Measurements from ENCODE around the gene TAS2R20. TPM values are rescaled to one million over a fixed set of nuclear protein-coding genes. Genes with fewer than 3 reads are reported as not detected.

TAS2R20 gene
- polyA plus RNA-seq, 1 donor, result 2.5 TPM

DNA sequence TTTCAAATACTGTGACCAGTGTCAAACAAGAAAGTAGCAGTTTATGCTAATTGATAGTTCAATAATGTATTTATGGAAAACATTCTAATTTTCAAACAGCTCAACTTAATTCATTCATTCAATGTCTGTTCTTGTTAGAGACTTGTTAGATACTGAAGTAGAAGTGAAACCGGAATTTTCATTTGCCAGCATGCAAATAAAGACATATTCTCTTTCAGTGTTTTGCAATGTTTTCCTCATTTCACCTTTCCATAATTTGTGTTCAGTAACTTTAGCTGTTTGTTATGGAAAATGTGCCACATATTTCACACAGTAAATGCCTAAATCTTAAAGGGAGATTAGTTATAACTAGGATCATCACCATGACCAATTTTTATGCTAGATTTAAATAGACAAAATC, 32.6 kb downstream of the TAS2R20 start:
- no peaks in the 10 kb centered on the region for H3K36me3 ChIP-seq (ENCODE audit: control insufficient read depth, insufficient read depth, low read length)
- H3K9me3 ChIP-seq (ENCODE audit: control insufficient read depth, low read depth, low read length), result peaks cover 2% of the 10 kb centered on the region
- H3K27me3 ChIP-seq (ENCODE audit: control insufficient read depth, insufficient read depth, low read length), result no peaks in the 10 kb centered on the region
- no peak overlapping the region for H3K27ac ChIP-seq (ENCODE audit: low read length)
- DNase-seq, result no peak
- no peak overlapping the region for H3K4me3 ChIP-seq (ENCODE audit: low read length)
- no peaks in the 10 kb centered on the region for H3K4me1 ChIP-seq (ENCODE audit: control insufficient read depth, insufficient read depth, low read length)
- 100% methylated on average over 1 of the region's 1 CpG for WGBS (ENCODE audit: insufficient coverage, low lambda C conversion rate)

DNA sequence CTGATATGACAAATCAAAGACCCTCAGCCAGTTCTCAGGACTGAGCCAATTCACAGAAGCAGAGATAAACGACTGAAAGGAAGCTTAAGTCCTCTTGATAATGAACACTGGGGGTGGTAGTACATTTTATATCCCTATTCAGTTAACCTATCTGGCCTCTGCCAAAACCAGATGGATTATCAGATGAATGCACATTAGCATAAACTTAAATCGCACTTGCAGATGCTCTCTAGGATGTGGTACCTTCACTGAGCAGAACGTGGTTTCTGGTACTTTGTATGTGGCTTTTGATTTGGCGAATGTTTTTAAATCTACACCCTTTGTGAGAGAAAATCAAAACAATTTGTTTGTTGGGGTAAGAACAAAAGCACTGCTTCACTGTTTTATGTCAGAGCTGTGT, 37.9 kb downstream of the TAS2R20 start:
- Histone ChIP-seq H3K27ac (ENCODE audit: low read length) (no peak overlapping the region), H3K27me3 (ENCODE audit: control insufficient read depth, insufficient read depth, low read length) (no peaks in the 10 kb centered on the region), H3K36me3 (ENCODE audit: control insufficient read depth, insufficient read depth, low read length) (no peaks in the 10 kb centered on the region), H3K4me1 (ENCODE audit: control insufficient read depth, insufficient read depth, low read length) (no peaks in the 10 kb centered on the region), H3K9me3 (ENCODE audit: control insufficient read depth, low read depth, low read length) (peaks cover 2% of the 10 kb centered on the region), H3K4me3 (ENCODE audit: low read length) (no peak overlapping the region)
- WGBS (ENCODE audit: insufficient coverage, low lambda C conversion rate), result no CpG with 5 or more reads among the region's 4 CpGs
- DNase-seq, result no peak

DNA sequence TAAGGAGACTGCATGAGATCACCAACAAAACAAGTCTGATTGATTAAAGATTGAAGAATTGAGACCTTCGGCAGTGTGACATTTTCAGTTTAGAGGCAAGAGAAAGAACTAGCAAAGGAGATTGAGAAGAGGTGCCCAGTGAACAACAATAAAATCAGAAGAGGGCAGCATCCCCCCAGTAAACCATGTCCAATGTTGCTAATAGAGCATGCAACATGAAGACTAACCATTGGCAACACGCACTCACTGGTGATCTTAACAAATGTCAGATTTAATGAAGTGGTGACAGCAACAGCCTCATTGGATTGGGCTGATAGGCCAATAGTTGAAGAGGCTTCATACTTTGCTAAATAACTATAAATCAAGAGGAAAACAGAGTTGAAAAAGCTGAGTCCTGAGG, 38.3 kb downstream of the TAS2R20 start:
- H3K9me3 ChIP-seq (ENCODE audit: control insufficient read depth, low read depth, low read length), result peaks cover 7% of the 10 kb centered on the region
- H3K4me1 ChIP-seq (ENCODE audit: control insufficient read depth, insufficient read depth, low read length), result no peaks in the 10 kb centered on the region
- no peak for DNase-seq
- 100% methylated on average over 1 of the region's 2 CpGs for WGBS (ENCODE audit: insufficient coverage, low lambda C conversion rate)
- H3K27me3 ChIP-seq (ENCODE audit: control insufficient read depth, insufficient read depth, low read length), result no peaks in the 10 kb centered on the region
- H3K27ac ChIP-seq (ENCODE audit: low read length), result no peak overlapping the region
- no peaks in the 10 kb centered on the region for H3K36me3 ChIP-seq (ENCODE audit: control insufficient read depth, insufficient read depth, low read length)
- no peak overlapping the region for H3K4me3 ChIP-seq (ENCODE audit: low read length)

DNA sequence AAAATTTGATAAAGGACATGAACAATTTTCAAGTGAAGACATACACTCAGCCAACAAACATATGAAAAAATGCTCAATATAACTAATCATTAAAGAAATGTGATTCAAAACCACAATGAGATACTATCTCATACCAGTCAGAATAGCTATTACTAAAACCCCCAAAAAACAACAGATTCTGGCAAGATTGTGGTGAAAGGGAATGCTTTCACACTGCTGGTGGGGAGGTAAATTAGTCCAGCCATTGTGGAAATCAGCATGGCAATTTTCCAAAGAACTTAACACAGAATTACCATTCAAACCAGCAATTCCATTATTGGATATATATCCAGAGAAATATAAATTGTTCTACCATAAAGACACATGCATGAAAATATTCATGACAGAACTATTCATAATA, 40.4 kb downstream of the TAS2R20 start:
- Histone ChIP-seq H3K4me1 (ENCODE audit: control insufficient read depth, insufficient read depth, low read length) (no peaks in the 10 kb centered on the region), H3K36me3 (ENCODE audit: control insufficient read depth, insufficient read depth, low read length) (no peaks in the 10 kb centered on the region), H3K9me3 (ENCODE audit: control insufficient read depth, low read depth, low read length) (peaks cover 7% of the 10 kb centered on the region), H3K27me3 (ENCODE audit: control insufficient read depth, insufficient read depth, low read length) (no peaks in the 10 kb centered on the region), H3K4me3 (ENCODE audit: low read length) (no peak overlapping the region), H3K27ac (ENCODE audit: low read length) (no peak overlapping the region)
- DNase-seq, result no peak

DNA sequence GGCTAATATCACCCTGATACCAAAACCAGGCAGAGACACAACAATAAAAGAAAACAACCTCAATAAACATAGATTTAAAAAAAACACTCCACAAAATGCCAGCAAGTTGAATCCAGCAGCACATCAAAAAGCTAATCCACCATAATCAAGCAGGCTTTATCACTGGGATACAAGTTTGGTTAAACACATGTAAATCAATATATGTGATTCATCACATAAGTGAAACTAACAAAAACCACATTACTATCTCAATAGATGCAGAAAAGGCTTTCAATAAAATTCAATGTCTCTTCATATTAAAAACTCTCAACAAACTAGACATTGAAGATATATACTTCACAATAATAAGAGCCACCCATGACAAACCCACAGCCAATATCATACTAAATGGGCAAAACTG, 42.0 kb downstream of the TAS2R20 start:
- Histone ChIP-seq H3K4me1 (ENCODE audit: control insufficient read depth, insufficient read depth, low read length) (no peaks in the 10 kb centered on the region), H3K9me3 (ENCODE audit: control insufficient read depth, low read depth, low read length) (peaks cover 7% of the 10 kb centered on the region), H3K27me3 (ENCODE audit: control insufficient read depth, insufficient read depth, low read length) (no peaks in the 10 kb centered on the region), H3K27ac (ENCODE audit: low read length) (no peak overlapping the region), H3K4me3 (ENCODE audit: low read length) (no peak overlapping the region), H3K36me3 (ENCODE audit: control insufficient read depth, insufficient read depth, low read length) (no peaks in the 10 kb centered on the region)
- DNase-seq, result no peak

DNA sequence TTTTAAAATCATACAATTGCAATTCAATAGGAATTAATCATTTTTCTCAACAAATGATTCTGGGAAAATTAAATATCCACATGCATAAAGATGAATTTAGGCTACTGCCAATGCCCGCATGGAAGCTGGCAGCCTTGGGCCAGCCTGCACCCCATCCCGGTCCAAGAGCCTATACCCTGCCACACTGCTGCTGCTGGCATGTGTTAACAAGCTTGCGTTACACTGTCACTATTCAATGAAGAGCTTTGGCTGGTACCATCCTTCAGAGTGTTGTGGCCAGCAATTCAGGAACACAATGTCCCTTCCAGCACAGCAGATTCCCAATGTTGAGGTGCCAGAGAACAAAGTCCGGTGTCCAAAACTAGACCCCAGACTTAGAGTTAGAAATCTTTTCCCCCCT, 45.5 kb downstream of the TAS2R20 start:
- DNase-seq, result no peak
- peaks cover 7% of the 10 kb centered on the region for H3K9me3 ChIP-seq (ENCODE audit: control insufficient read depth, low read depth, low read length)
- H3K4me3 ChIP-seq (ENCODE audit: low read length), result no peak overlapping the region
- no peaks in the 10 kb centered on the region for H3K27me3 ChIP-seq (ENCODE audit: control insufficient read depth, insufficient read depth, low read length)
- no peak overlapping the region for H3K27ac ChIP-seq (ENCODE audit: low read length)
- peaks cover 3% of the 10 kb centered on the region for H3K36me3 ChIP-seq (ENCODE audit: control insufficient read depth, insufficient read depth, low read length)
- no CpG with 5 or more reads among the region's 4 CpGs for WGBS (ENCODE audit: insufficient coverage, low lambda C conversion rate)
- H3K4me1 ChIP-seq (ENCODE audit: control insufficient read depth, insufficient read depth, low read length), result no peaks in the 10 kb centered on the region

Other genes starting within 250 kb of the TAS2R20 start
- gene TAS2R7, start 195.7 kb downstream of the TAS2R20 start, polyA plus RNA-seq, result not detected
- gene TAS2R8, start 191.0 kb downstream of the TAS2R20 start, polyA plus RNA-seq, result not detected
- gene TAS2R9, start 188.1 kb downstream of the TAS2R20 start, polyA plus RNA-seq, result not detected
- gene TAS2R10, start 171.9 kb downstream of the TAS2R20 start, polyA plus RNA-seq, result 1.2 TPM
- gene PRR4, start 148.8 kb downstream of the TAS2R20 start, polyA plus RNA-seq, result 6.1 TPM
- 7.3 TPM for gene PRH1, start 114.0 kb downstream of the TAS2R20 start, polyA plus RNA-seq
- 0.03 TPM for gene TAS2R13, start 88.7 kb downstream of the TAS2R20 start, polyA plus RNA-seq
- gene PRH2, start 69.1 kb downstream of the TAS2R20 start, polyA plus RNA-seq, result 0.55 TPM
- 3.5 TPM for gene TAS2R14, start 59.0 kb downstream of the TAS2R20 start, polyA plus RNA-seq
- 0.04 TPM for gene TAS2R50, start 11.4 kb downstream of the TAS2R20 start, polyA plus RNA-seq
- 0.87 TPM for gene TAS2R19, start 24.3 kb upstream of the TAS2R20 start, polyA plus RNA-seq
- gene TAS2R31, start 33.1 kb upstream of the TAS2R20 start, polyA plus RNA-seq, result 0.82 TPM
- 0.13 TPM for gene TAS2R46, start 64.0 kb upstream of the TAS2R20 start, polyA plus RNA-seq
- gene TAS2R43, start 94.0 kb upstream of the TAS2R20 start, polyA plus RNA-seq, result 0.48 TPM
- gene TAS2R30, start 136.3 kb upstream of the TAS2R20 start, polyA plus RNA-seq, result 0.07 TPM
- gene SMIM10L1, start 172.9 kb upstream of the TAS2R20 start, polyA plus RNA-seq, result 13.2 TPM
- 0.06 TPM for gene TAS2R42, start 188.6 kb upstream of the TAS2R20 start, polyA plus RNA-seq